ENCODE measurements around the gene NR0B2.
"Not testable (repeated sequence)": the region's sequence is repeated elsewhere in the genome, so short reads cannot be mapped to it uniquely, and the experiment has no call there.

Gene NR0B2

GRCh38 chr1:26873097-26873496 is 40.7 kb downstream of the NR0B2 start:
- H3K27me3 ChIP-seq (ENCODE audit: control insufficient read depth in 2 of 2, insufficient read depth in 2 of 2, low read length in 2 of 2); H3K4me3 ChIP-seq (ENCODE audit: low read length in 2 of 2); H3K27ac ChIP-seq (ENCODE audit: low read depth in 2 of 2, low read length in 2 of 2): not testable (repeated sequence)

GRCh38 chr1:26864610-26865480 is 48.9 kb downstream of the NR0B2 start:
- Histone ChIP-seq H3K36me3 (ENCODE audit: control insufficient read depth in 2 of 2, insufficient read depth in 2 of 2, low read length in 2 of 2) (no peaks in the 10 kb centered on the region), H3K4me3 (ENCODE audit: low read length in 2 of 2) (peak overlapping the region; percentile 85 to 87), H3K9ac (ENCODE audit: low read depth in 1 of 2, low read length in 2 of 2) (peak overlapping the region; percentile 95 to 97)

More at GRCh38 chr1:26873097-26873496, 40.7 kb downstream of the NR0B2 start:
- not testable (repeated sequence) for H3K9ac ChIP-seq (ENCODE audit: low read depth in 1 of 2, low read length in 2 of 2); H3K4me1 ChIP-seq (ENCODE audit: control insufficient read depth in 2 of 2, insufficient read depth in 2 of 2, low read length in 2 of 2); H3K36me3 ChIP-seq (ENCODE audit: control insufficient read depth in 2 of 2, insufficient read depth in 2 of 2, low read length in 2 of 2); H3K9me3 ChIP-seq (ENCODE audit: control insufficient read depth in 2 of 2, low read length in 2 of 2)

DNA sequence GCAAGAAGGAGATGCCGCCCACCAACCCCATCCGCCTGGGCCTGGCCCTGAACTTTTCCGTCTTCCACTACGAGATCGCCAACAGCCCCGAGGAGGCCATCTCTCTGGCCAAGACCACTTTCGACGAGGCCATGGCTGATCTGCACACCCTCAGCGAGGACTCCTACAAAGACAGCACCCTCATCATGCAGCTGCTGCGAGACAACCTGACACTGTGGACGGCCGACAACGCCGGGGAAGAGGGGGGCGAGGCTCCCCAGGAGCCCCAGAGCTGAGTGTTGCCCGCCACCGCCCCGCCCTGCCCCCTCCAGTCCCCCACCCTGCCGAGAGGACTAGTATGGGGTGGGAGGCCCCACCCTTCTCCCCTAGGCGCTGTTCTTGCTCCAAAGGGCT is 50.1 kb downstream of the NR0B2 start:
- Histone ChIP-seq H3K4me3 (ENCODE audit: low read length in 2 of 2) (peak overlapping the region; percentile 84 to 85), H3K36me3 (ENCODE audit: control insufficient read depth in 2 of 2, insufficient read depth in 2 of 2, low read length in 2 of 2) (no peaks in the 10 kb centered on the region), H3K9ac (ENCODE audit: low read depth in 1 of 2, low read length in 2 of 2) (peak overlapping the region; percentile 90 to 97), H3K27me3 (ENCODE audit: control insufficient read depth in 2 of 2, insufficient read depth in 2 of 2, low read length in 2 of 2) (no peaks in the 10 kb centered on the region), H3K4me1 (ENCODE audit: control insufficient read depth in 2 of 2, insufficient read depth in 2 of 2, low read length in 2 of 2) (peaks cover 11 to 21% of the 10 kb centered on the region in 2 donors), H3K9me3 (ENCODE audit: control insufficient read depth in 2 of 2, low read length in 2 of 2) (no peaks in the 10 kb centered on the region), H3K27ac (ENCODE audit: low read depth in 2 of 2, low read length in 2 of 2) (peak overlapping the region; percentile 94 to 97)

More at GRCh38 chr1:26864610-26865480, 48.9 kb downstream of the NR0B2 start:
- H3K27ac ChIP-seq (ENCODE audit: low read depth in 2 of 2, low read length in 2 of 2) = peak overlapping the region; percentile 97 to 98
- H3K27me3 ChIP-seq (ENCODE audit: control insufficient read depth in 2 of 2, insufficient read depth in 2 of 2, low read length in 2 of 2) = no peaks in the 10 kb centered on the region
- no peaks in the 10 kb centered on the region for H3K9me3 ChIP-seq (ENCODE audit: control insufficient read depth in 2 of 2, low read length in 2 of 2)
- H3K4me1 ChIP-seq (ENCODE audit: control insufficient read depth in 2 of 2, insufficient read depth in 2 of 2, low read length in 2 of 2) = peaks cover 11 to 21% of the 10 kb centered on the region in 2 donors

- no peaks in the 10 kb centered on the region for H3K27me3 ChIP-seq (ENCODE audit: control insufficient read depth in 2 of 2, insufficient read depth in 2 of 2, low read length in 2 of 2)
- H3K9ac ChIP-seq (ENCODE audit: low read depth in 1 of 2, low read length in 2 of 2) = peak within 1 kb of the TSS; percentile 90 to 97
- H3K4me3 ChIP-seq (ENCODE audit: low read length in 2 of 2) = peak within 1 kb of the TSS; percentile 84 to 85
- no peaks in the 10 kb centered on the region for H3K9me3 ChIP-seq (ENCODE audit: control insufficient read depth in 2 of 2, low read length in 2 of 2)
- peak within 1 kb of the TSS; percentile 94 to 97 for H3K27ac ChIP-seq (ENCODE audit: low read depth in 2 of 2, low read length in 2 of 2)
- no peaks in the 10 kb centered on the region for H3K36me3 ChIP-seq (ENCODE audit: control insufficient read depth in 2 of 2, insufficient read depth in 2 of 2, low read length in 2 of 2)
- peaks cover 11 to 21% of the 10 kb centered on the region in 2 donors for H3K4me1 ChIP-seq (ENCODE audit: control insufficient read depth in 2 of 2, insufficient read depth in 2 of 2, low read length in 2 of 2)
These were observed 50.7 kb downstream of the NR0B2 start, which contains the start of gene SFN for GRCh38 chr1:26862781-26863684. Gene SFN (plus strand): TSS chr1:26863149. CDS start chr1:26863213, 64 bp downstream.

DNA sequence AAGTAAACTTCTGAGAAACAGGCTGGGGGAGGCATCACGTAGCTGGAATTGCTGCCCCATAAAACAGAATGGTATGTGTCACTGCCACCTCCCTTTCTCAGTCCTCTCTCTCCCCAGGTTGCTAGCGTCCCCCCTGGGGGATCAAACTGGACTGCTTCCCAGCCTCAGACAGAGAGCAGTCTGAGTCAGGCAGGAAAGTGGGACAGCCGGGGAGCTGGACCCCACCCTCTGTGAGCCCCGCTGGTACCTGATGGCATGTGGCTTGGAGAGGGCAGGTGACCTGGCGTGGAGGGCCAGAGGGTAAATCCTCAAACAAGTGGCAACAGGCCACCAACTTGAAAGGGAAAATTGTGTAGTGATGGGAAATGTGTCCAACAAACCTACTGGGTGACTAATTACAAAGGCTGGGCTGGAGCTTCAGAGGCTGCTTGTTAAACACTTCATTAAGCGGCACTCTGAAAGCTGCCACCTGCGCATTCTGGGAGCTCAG is 51.8 kb downstream of the NR0B2 start:
- peaks cover 0 to 1% of the 10 kb centered on the region in 2 donors for H3K36me3 ChIP-seq (ENCODE audit: control insufficient read depth in 2 of 2, insufficient read depth in 2 of 2, low read length in 2 of 2)
- no peaks in the 10 kb centered on the region for H3K9me3 ChIP-seq (ENCODE audit: control insufficient read depth in 2 of 2, low read length in 2 of 2)
- H3K9ac ChIP-seq (ENCODE audit: low read depth in 1 of 2, low read length in 2 of 2) = peak overlapping the region in 1 of 2 donors; percentile 59
- H3K27me3 ChIP-seq (ENCODE audit: control insufficient read depth in 2 of 2, insufficient read depth in 2 of 2, low read length in 2 of 2) = no peaks in the 10 kb centered on the region
- peaks cover 11 to 21% of the 10 kb centered on the region in 2 donors for H3K4me1 ChIP-seq (ENCODE audit: control insufficient read depth in 2 of 2, insufficient read depth in 2 of 2, low read length in 2 of 2)
- peak overlapping the region; percentile 84 to 94 for H3K27ac ChIP-seq (ENCODE audit: low read depth in 2 of 2, low read length in 2 of 2)
- H3K4me3 ChIP-seq (ENCODE audit: low read length in 2 of 2) = no peak overlapping the region
